GM21619 (cell line): ENCODE data around the gene RAE1.
"Not testable (repeated sequence)": the region's sequence is repeated elsewhere in the genome, so short reads cannot be mapped to it uniquely, and the experiment has no call there.

Experiments
- ATAC-seq: cut with Tn5 transposase; IDR thresholded peaks from one replicate; pipeline ENCODE4 v1.9.1; 2021; ENCODE audit not compliant: unreplicated experiment

RAE1 gene

GRCh38 chr20:57412347-57413029 lies 61.4 kb downstream of the RAE1 start:
- no peak for ATAC-seq

- no peak for ATAC-seq
Measured at GRCh38 chr20:57413986-57414385, 62.9 kb downstream of the RAE1 start.

DNA sequence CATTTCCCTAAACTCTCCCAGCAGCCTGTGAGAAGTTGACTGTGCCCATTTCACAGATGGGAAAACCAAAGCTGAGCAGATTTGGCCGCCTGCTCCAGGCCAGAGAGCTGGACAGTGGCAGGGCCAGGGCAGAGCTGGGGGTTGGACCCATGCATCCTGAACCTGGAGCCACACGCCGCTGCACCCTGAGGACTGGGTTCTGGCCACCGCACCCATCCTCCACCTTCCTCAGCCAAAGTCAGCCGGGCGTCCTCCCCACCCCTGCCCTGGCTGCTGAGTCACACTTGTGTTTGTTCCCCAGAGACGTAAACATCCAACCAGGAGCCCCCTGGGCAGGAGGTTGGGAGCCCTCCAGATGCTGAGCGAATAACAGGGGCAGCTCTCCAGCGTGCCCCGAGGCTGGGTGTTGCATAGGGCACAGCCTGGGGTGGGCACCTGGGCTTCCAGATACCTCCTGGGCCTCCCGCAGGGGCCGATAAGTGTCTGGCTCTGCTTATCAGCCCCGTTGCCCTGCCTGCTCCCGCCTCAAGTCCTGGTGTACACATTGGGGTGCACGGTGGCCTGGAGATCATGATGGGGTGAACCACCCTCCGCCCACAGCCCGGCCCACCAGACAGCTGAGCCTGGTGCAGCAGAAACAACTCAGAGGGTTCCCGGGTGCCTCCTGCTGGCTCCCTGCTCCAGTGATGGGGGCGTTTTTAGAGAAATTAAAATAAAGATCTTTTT lies 64.0 kb downstream of the RAE1 start:
- no peak for ATAC-seq

- no peak for ATAC-seq
Measured at GRCh38 chr20:57415771-57416170, 64.7 kb downstream of the RAE1 start.

- ATAC-seq = no peak
Measured at GRCh38 chr20:57416296-57417022, 65.4 kb downstream of the RAE1 start.

GRCh38 chr20:57417051-57417689 lies 66.1 kb downstream of the RAE1 start:
- ATAC-seq = no peak

GRCh38 chr20:57417830-57418780 lies 67.0 kb downstream of the RAE1 start:
- no peak for ATAC-seq

- ATAC-seq = not testable (repeated sequence)
Measured at GRCh38 chr20:57419479-57419878, 68.4 kb downstream of the RAE1 start.

DNA sequence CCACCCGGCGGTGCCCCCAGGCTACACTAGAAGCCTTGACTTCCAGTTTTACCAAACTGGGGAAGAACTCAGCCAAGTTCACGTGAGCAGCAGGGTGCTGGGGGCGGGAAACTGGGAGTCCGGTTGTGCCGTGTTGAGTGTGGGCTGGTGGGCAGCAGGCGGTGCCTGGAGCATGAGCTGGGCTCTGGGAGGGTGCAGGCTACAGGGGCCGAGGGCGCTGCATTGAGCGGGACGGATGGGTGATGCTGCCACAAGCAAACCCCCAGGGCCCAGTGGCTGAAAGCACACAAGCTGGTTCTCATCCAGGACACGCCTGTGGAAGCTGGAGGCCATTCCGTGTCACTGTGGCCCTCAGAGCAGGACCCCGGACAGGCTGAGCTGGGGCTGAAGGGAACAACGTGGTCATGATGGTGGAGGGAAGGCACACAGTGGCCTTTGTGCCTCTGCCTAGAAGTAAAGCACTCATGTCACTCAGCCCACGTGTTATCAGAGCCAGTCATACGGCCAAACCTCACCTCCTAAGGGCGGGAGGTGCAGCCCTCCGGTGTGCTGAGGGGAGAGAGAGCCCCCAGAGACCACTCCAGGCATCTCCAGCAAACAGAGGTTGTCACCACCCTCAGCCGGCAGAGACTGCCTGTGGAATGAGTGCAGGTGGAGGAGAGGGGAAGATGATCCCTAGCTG lies 69.7 kb downstream of the RAE1 start:
- ATAC-seq = no peak

GRCh38 chr20:57421253-57422220 lies 70.5 kb downstream of the RAE1 start:
- ATAC-seq = no peak

DNA sequence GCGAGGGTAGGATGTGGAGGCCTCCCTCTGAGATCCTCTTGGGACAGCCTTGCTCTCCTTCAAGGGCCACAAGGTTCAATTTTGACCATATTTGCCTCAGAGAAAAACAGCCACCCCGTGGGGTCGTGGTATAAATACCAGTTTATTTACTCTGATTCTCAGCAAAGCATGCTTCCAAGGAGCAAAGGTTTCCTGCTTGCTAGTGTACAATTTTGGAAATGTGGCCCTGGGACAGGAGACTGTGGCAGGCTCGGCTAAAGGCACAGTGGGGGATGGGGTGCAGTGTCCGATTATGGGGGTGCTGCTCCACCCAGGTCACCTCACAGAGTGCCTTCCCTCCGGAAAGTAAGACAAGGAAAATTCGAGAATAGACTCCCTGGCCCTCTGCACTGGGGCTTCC lies 71.2 kb downstream of the RAE1 start:
- ATAC-seq = no peak

DNA sequence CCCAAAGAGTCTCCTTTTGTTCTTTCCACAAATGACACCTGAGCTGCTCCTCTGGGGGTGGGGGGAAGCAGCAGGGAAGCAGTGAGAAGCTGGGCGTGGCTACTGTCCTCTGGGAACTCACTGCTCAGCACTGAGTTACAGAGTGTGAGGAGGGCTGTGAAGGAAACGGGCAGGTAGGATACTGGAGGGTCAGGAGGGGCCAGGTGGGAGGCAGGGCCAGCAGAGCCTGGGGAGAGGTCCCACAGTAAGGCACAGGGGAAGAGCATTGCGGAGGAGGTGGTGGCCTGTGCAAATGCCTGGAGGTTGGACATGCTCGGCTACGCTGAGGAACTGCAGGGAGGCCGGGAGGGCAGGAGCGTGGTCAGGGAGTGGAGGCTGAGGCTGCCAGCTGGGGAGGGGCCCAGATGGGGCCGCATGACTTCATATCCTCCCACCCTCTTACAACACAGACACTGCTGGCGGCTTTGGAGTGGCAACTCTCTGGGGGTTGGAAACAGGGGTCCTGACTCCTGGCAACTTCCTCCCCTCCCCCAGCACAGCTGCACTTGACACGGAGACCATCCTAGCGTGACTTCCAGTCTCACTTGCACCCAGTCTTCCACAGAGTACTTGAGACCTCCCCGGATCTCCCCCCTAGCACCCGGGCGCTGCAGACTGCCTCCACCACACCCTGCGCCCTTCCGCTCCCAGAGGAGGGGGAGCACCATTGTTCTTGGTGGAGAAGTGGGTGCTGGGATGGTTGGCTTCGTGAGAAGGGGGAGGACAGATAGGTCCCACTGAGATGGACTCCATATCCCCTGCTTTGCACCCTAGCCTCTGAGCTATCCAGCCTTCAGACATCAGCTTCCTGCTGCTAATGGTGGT lies 74.3 kb downstream of the RAE1 start:
- no peak for ATAC-seq

DNA sequence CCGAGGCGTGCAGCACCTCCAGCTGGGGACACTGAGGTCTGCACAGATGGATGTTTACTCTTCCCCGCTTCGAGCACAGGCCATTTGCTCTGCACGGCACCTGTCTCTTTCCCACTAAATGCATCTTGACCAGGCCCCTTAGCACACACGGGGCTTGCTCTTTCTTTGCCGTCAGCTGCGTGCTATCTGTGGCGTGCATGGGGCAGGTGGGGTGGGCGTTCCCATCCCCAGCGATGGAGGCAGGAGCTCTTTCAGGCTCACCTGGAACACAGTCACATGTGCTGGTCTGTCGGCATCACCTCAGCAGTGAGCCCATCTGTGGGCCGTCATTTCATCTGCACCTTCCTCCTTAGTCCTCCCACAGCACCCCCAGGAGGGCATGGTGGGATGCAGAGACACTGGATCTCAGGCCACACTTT lies 75.2 kb downstream of the RAE1 start:
- ATAC-seq = no peak

DNA sequence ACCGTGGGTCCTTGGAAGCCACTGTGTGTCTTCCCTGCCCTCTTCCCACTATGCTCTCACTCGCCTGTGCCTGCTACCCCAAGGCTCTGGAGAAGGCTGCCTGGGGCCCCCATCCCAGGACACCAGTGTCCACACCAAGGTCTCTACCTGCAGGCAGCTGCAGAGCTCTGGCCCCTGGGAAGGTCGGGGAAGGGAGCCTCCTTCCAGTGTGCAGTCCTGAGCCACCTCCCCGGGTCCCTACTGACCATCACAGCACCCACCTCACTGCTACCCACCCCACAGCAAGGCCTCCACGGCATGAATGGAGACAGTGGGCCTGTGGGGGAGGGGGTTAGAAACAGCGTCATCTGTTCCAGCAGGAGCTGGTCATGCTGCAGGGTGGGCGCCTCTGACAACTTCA lies 75.8 kb downstream of the RAE1 start:
- no peak for ATAC-seq

DNA sequence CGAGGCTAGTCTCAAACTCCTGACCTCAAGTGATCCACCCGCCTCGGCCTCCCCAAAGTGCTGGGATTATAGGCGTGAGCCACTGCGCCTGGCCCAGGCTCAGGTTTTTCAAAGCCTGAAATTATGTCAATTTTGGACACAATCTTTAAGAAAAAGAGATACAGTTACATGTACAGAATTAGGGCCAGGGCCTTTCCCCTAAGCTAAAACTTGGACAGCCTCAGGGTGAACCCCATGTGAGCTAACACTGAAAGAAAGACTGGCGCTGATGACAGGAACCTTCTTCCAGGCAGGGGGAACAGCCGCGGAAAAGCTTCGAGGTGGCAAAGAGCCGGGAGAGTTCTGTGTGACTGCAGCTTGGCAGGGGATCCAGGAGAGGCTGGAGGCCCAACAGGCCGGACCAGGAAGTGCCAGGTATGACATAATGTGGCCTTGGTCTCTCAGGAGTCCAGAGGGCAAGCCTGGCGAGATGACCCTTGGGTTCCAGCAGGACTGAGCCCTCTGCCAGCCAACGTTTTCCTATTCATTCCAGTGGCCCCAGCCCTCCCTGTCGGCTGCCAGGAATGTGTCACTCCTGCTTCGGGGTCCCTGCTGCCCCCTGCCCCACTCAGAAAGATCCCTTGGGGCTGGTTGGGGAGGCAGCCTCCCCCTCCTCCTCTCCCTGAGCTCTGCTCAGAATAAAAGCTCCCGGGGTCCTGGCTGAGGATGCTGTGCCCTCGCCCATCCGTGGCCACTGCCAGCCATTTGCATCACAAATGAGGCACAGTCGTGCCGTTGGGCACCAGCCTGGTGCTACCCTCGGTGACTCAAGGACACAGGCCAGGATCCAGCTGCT lies 77.5 kb downstream of the RAE1 start:
- no peak for ATAC-seq
